GM18508 (cell line): Measurements from ENCODE around the gene NRXN3.

Experiments
- ATAC-seq: cut with Tn5 transposase; IDR thresholded peaks from one replicate; pipeline ENCODE4 v1.9.1; 2021; ENCODE audit warnings: moderate number of reproducible peaks; ENCODE audit not compliant: insufficient read depth, unreplicated experiment

The NRXN3 gene

GRCh38 chr14:79914595-79914994 is 1744.4 kb downstream of the NRXN3 start:
- no peak for ATAC-seq

DNA sequence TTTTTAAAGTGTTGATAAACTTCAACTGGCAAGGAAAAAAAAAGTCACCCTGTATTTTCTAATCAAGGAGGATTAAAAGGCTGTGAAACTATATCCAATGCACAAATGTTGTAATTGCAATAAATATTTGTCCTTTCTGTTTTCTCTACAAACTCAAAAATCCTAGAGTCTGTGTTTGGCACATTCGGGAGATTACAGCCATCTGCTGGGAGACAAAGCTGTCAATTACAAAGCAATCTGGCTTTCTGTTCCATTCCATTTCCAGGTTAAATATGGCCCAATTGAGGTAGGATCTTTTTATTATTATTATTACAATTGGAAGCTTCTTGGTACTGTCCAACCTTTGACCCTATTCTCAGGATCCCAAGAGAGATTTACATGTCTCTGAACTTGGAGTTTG is 1745.2 kb downstream of the NRXN3 start:
- no peak for ATAC-seq

- no peak for ATAC-seq
Measured at GRCh38 chr14:79916281-79916680, 1746.1 kb downstream of the NRXN3 start.

- no peak for ATAC-seq
Measured at GRCh38 chr14:79916892-79917291, 1746.7 kb downstream of the NRXN3 start.
